GM10266 (cell line): ENCODE data around the gene NDRG4.

Source experiments
- DNase-seq: peaks from one replicate; pipeline ENCODE4 v3.0.0; 2012; ENCODE audit errors: extremely low spot score
- TF ChIP-seq, protein P1 (sequence below): IDR thresholded peaks from 2 replicates; pipeline ENCODE4 v1.5.1; 2012; ENCODE audit warnings: mild to moderate bottlenecking, low read depth; ENCODE audit not compliant: control insufficient read depth, insufficient read depth; ENCODE audit errors: missing control alignments

NDRG4 gene

DNA sequence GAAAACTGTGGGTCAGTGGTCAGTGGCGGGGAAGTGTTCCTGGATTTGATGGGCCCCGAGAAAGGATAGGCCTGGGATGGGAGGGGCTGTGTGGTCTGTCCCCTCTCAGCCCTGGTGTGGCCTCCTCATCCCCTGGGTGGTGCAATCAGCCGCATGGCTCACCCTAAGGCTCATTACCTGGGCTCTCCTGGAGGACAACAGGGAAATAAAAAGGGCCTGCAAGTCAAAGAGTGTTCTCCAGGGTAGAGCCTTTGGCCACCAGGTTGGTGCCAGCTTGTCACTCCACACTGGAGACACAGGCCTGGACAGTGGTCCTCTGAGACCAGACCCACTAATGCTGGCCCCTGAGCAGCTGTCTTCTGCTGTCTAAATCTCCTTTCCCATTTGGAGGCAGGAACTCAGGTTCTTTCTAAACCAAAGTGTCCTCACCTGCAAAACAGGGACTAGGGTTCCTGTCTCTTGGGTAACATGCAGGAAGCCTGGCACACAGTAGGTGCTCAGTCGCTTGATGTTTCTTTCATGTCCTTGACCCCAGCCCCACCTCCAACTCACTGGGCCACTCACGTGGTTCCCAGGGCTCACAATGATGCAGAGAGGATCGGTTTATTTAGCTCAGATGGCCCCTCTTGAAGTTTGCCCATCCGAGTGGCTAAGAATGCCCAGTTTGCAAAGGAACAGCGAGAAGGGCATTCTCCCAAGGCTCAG is 2.4 kb downstream of the NDRG4 start:
- TF ChIP-seq, protein P1, sequence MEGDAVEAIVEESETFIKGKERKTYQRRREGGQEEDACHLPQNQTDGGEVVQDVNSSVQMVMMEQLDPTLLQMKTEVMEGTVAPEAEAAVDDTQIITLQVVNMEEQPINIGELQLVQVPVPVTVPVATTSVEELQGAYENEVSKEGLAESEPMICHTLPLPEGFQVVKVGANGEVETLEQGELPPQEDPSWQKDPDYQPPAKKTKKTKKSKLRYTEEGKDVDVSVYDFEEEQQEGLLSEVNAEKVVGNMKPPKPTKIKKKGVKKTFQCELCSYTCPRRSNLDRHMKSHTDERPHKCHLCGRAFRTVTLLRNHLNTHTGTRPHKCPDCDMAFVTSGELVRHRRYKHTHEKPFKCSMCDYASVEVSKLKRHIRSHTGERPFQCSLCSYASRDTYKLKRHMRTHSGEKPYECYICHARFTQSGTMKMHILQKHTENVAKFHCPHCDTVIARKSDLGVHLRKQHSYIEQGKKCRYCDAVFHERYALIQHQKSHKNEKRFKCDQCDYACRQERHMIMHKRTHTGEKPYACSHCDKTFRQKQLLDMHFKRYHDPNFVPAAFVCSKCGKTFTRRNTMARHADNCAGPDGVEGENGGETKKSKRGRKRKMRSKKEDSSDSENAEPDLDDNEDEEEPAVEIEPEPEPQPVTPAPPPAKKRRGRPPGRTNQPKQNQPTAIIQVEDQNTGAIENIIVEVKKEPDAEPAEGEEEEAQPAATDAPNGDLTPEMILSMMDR: no peak

DNA sequence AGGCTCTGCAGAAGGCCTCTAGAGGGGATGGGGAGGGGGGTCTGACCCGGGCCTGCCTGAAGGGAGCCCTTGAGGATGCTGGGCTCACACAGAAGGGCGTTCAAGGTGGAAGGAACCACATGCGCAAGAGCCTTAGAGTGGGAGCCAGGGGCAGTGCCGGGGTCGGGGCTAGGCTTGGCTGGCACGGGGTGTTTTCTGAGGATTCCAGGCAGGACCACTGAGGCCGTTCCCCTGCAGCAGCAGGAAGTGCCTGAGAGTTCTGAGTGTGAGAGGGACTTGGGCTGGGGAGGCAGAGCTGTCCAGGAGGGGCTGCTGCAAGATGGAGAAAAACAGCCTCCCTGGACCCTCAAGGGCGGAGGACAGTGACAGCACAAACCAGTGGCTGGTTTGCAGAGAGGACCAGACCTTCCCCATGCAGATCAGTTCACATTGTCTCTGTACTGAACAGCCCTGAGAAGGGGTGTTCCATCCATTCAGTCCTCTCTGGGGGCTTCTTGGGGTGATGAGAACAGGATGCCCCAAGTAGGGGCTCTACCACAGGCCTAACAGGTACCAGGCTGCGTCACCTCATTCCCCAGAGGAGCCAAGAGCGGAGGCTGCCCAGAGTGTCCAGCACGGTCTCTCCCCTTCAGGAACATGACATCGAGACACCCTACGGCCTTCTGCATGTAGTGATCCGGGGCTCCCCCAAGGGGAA is 3.4 kb downstream of the NDRG4 start:
- TF ChIP-seq, protein P1: no peak
- DNase-seq: no peak

More for the DNA sequence above, 2.4 kb downstream of the NDRG4 start:
- DNase-seq: no peak

DNA sequence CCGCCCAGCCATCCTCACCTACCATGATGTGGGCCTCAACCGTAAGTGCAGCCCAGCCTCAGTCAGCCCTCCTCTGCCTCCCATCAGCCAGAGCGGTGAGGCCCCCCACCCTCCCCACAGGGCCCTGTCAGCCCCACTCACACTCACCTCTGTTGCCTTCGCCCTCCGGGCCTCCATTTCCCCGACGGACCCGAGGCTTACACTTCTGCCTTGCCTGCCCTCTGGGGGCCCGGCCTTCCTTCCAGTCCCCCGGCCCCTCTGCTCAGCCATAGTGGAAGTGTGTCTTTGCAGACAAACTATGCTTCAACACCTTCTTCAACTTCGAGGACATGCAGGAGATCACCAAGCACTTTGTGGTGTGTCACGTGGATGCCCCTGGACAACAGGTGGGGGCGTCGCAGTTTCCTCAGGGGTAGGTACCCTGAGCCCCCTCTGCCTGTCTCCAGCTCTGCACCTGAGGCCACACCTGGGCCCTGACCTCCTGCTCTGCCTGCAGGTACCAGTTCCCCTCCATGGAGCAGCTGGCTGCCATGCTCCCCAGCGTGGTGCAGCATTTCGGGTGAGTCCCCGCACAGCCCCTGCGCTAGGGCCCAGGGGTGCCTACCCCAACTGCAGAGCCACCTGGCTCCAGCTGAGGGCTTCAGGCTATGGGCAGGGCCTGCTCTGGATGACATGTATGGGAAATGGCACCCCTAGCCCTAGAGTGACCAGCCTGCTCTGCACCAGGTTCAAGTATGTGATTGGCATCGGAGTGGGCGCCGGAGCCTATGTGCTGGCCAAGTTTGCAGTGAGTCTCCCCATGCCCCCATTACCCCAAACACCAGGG is 4.1 kb downstream of the NDRG4 start:
- no peak for DNase-seq
- TF ChIP-seq, protein P1: no peak

DNA sequence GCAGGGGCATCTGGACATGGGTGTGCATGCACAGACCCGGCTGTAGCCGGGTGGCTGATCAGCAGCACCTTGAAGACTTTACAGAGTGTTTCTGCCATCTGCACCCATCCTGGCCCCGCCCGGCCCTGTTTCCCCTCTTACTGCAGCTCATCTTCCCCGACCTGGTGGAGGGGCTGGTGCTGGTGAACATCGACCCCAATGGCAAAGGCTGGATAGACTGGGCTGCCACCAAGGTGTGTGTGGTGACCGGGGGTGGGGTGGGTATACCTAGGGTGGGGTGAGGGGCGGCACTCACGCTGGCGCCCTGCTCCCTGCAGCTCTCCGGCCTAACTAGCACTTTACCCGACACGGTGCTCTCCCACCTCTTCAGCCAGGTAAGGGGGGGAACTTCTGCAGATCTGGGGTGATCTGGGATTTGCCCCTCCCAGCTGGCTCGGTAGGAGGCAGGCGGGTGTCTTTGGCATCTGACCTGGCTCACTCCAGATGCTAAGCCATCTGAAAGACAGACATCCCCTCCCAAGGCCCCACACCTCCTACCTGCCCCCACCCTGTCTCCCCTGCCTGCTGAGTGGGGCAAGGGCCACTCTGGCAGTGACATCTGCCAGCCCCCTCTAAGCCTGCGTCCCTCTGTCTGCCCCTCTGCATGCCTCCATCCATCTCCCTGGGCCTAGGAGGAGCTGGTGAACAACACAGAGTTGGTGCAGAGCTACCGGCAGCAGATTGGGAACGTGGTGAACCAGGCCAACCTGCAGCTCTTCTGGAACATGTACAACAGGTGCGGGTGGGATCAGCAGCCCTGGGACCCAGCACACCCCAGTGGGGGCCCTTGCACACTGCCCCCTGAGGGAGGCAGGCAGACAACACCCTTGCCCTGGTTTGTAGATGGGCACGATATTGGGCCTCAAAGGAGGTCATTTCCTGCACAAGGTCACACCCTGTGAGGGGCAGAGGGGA is 6.6 kb downstream of the NDRG4 start:
- DNase-seq: no peak
- TF ChIP-seq, protein P1: no peak

DNA sequence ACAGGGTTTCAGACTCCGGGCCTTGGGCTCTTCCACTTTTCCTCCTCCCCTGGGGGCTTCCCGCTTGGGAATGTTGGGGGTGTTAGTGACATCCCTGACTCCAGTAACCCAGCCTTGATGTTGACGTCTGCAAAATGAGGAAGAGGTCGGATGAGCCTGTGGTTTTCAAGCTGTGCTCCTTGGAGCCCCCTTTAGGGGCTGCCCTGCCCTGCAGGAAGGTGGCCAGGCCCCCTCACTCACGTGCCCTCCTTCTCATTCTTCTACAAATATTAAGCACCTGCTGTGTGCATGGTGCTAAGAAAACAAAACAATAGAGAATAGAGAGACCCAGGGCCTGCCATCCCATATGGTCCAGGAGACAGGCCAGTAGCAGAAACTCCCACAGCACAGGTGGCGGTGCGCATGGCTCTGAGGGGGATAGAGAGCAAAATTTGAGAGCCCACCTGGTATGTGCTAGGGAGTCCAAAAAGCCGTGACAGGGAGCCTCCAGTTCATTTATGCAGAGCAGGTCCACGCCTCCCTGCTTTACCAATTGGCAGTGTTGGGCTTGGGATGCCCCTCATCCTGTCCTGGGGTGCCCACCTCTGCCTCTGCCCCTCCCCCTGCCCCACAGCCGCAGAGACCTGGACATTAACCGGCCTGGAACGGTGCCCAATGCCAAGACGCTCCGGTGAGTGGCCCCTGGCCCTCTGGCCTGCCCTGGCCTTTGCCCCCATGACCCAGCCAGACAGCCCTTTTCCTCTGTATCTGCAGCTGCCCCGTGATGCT is 7.4 kb downstream of the NDRG4 start:
- TF ChIP-seq, protein P1: no peak
- DNase-seq: no peak

DNA sequence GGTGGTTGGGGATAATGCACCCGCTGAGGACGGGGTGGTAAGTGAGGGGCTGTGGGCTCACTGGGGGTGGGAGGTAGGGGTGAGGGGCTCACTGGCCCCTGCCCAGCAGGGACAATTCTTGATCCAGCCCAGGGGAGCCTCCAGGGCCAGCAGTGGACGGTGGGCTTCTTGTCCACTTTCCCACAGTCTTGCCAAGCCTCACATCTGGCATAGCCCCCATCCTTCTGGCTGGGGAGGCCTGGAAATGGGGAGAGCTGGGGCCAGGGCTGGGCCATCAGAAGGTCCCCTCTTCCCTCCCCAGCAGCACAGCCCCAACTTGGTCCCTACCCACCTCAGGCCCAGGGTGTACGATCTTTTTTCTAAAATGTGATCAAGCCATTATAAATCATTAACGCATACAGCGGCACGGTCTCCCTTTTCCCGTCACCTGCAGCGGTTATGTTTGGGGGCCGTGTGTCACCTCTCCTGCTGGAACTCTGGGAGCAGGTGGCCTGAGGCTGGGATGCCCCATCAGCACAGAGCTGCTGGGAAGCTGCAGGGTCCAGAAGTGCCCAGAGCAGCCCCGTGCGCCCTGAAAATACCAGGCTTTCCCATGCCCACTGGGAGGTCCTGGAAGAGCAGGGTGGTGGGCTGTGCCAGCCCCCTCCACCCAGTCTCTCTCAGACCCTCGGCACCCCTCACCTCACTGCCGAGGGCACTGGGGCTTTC is 8.2 kb downstream of the NDRG4 start:
- no peak for DNase-seq
- TF ChIP-seq, protein P1: no peak
